Fibroblast of skin of right biceps (primary cell): ENCODE data around the gene ZFHX3.
A peak's percentile ranks its signal among the peaks of the same experiment; 100 is the strongest.

Experiments
- DNase-seq: peaks from one replicate; pipeline ENCODE4 v3.0.0-alpha.2; 2013

The ZFHX3 gene

GRCh38 chr16:73037331-73037745, 10.6 kb downstream of the ZFHX3 start:
- no peak for DNase-seq

- DNase-seq: peak; percentile 38
These were observed 11.7 kb downstream of the ZFHX3 start for GRCh38 chr16:73036074-73036826.

- no peak for DNase-seq
These were observed 13.6 kb downstream of the ZFHX3 start for GRCh38 chr16:73034374-73034773.

DNA sequence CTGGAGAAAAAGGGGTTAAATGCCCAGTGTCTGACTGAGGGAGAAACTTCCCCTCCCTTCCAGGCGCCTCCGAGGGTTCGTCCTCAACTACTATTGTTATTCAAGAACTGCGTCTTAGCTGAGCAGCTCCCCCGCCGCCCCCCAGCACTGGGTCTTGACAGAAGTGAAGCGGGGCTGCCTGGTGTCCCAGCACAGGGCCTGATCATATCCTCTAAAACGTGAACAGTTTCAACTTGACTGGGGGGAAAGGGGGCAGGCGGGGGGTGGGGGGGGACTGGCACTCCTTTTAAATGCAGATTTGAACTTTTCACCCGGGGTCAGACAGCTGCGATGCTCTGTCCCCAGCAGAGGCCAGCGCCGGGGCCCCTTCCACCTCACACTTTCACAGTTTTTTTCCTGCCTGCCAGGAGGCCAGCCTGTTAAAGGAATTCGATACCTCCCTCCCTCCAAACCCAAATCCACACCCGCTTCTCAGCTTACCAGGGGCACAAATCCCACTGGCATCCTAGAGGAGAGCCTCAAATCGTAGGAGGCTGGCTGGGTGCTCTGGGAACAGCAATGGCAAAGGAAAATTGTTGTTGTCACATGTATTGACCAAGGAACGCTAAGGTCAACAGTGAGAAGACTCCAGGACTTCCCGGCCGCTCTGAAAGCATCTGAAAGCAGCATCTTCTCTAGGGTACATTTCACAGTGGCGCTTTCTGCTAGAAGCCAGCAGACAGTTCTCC, 14.5 kb downstream of the ZFHX3 start:
- no peak for DNase-seq

DNA sequence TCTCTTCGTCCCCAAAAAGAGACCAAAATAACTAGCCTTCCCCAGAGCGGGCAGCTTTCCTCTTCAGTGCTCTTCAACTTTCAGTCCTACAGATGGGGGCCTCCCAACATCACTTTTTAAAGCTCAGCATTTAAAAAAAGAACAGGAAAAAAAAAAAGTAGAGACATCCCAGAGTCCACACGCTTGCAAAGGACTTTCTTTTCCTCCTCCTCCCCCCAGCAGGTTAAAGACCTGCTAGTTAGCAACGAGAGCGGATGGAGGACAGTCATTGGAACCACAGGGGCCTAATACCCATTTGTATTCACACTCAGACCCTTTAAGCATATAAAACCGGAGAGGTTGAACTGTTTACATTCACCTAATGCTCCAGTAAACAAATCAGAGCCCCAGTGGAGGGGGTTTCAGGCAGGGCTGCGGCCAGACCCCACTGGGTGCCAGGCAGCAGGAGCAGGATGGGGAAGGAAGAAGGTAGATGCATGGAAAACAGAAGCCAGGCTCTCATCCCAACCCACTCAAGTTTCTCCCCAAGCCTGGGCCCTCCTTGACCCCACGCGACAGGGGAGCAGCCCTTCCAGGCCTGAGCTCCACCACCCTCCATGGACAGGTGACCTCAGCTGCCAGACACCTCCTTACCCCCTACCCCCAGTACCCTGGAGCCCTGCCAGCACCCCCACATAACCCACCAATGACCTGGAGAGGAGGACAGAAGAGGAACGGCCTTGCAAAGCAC, 15.2 kb downstream of the ZFHX3 start:
- DNase-seq: no peak

DNA sequence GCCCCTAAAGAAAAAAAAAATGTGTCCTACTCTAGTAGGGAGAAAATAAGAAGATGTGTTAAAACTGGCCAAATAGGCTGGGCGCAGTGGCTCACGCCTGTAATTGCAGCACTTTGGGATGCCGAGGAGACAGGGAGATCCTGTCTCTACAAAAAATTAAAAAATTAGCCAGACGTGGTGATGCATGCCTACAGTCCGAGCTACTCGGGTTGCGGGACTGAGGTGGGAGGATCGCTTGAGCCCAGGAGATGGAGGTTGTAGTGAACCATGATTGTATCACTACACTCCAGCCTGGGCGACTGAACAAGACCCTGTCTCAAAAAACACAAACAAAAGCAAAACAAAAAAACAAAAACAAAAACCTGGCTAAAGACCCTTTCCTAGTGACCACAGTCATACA, 15.9 kb downstream of the ZFHX3 start:
- DNase-seq: no peak

- peak; percentile 21 for DNase-seq
These were observed 16.6 kb downstream of the ZFHX3 start for GRCh38 chr16:73031155-73031866.

DNA sequence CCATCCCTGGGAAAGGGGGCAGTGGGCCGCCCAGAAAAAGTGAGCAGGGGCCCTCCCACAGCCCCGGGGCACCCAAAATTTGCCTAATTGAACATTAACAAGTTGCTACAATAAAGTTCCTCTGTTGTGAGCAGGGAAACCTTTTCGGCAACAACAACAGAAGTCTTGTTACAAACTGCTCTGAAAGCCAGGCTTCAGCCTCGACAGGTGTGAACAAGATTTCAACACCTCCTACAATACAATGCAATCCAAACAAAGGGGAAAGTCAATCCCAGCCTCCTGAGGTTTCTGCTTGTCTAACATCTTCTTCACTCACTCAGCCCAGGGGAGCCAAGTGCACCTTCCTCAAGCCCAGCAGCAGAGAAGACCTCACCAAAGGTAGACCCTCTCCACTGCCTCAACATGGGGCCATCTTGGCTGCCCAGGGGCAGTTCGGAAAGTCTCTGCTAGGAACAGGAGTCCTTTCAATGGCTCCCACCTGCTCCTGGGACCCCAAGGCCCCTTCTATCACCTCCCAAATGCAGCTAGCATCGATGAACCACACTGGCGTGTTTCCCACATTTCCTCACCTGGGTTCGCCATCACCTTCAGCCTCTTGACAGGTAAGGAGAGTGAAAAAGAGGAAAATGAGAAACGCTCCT, 19.1 kb downstream of the ZFHX3 start:
- no peak for DNase-seq

DNA sequence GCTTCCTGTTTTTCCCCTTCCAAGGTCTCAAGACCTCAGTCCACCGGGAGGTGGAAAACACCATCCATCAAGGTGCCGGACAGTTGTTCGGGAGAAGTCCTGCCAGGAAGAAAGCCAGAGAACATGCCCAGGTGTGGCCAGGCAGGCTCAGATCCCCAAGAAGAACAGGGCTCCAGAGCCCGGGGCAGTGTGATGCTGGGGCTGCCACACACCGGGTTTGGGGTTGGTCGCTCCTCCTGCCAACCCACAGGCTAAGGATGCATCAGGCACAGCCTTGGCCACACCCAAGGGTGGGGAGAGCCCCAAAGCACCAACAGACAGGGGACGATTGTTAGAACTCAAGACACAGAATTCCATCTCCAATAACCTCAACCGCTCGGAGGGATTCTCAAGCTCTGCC, 19.7 kb downstream of the ZFHX3 start:
- no peak for DNase-seq

DNA sequence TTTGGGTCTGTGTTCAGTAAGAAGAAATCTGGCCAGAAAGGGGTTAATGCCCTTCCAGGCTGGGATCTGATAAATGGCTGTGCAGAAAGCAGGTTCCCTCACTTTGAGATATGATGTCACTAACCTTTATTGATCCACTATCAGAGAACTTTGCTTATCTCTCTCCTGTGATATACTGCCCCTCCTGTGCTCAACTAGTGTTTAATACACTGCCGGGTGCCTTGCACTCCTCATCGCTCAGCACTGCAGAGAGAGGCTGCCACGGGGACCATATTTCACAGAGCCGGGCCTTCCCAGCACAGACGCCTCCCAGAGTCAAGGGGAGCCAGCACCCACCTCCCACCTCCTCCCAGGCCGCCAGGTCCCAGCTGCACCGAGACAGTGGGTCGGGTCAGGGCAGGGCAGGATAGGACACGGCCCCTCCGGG, 20.2 kb downstream of the ZFHX3 start:
- no peak for DNase-seq

GRCh38 chr16:73026754-73027684, 20.9 kb downstream of the ZFHX3 start:
- DNase-seq: no peak

DNA sequence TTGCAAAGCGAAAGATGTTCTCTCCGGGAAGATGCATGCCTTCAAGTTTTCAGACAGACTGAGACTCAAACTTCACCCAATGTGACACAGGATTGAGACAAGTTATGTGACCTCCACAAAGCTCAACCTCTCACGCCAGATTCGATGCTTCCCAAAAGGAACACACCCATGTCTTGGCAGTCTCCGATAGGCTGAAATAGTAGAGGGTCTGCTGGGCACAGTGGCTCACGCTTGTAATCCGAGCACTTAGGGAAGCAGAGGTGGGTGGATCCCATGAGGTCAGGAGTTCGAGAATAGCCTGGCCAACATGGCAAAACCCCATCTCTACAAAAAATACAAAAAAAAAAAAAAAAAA, 22.1 kb downstream of the ZFHX3 start:
- no peak for DNase-seq

GRCh38 chr16:73025151-73025855, 22.6 kb downstream of the ZFHX3 start:
- peak; percentile 53 for DNase-seq

DNA sequence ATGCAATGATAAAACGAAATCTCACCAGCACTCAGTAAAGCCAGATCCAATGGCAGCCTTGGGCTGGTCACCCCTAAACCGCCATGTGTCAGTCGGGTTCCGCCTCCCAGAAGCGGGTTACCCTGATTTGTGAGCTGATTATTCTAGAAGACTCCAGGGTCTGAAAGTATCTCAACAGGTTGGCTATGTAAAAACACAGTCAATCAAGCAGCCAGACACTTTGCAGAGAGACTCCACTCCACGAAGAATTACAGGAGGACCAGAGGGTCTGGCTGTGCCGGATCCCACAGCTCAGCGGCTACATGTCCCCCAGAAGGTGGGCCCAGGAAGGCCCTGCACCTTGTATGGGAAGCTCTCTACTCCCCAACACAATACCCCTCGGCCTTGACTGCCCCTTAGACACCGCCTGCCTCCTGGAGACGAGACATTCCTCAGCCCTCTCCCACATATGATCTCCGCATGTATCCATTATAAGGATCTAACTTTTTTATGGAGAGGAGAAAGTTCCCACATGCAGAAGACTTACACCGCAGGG, 23.3 kb downstream of the ZFHX3 start:
- no peak for DNase-seq

- no peak for DNase-seq
These were observed 24.0 kb downstream of the ZFHX3 start for GRCh38 chr16:73023752-73024570.

DNA sequence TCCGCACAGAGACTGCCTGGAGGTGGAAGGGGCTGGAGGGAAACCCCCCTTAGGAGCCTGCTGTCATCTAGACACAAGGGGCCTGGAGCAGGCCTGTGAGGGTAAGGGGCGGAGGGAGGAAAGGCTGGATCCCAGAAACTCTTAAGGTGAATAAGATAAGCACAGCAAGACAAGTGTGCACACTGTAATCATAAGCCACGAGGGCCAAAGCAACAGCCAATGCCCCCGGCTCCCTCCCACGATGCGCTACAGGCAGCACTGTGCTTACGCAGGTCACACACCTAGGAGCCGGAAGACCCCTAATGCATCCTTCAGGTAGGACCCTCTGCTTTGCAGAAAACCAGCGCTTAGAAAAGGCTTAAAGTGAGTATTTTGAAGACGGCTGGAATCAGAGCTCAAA, 24.6 kb downstream of the ZFHX3 start:
- DNase-seq: no peak

- DNase-seq: no peak
These were observed 25.4 kb downstream of the ZFHX3 start for GRCh38 chr16:73022534-73022933.

DNA sequence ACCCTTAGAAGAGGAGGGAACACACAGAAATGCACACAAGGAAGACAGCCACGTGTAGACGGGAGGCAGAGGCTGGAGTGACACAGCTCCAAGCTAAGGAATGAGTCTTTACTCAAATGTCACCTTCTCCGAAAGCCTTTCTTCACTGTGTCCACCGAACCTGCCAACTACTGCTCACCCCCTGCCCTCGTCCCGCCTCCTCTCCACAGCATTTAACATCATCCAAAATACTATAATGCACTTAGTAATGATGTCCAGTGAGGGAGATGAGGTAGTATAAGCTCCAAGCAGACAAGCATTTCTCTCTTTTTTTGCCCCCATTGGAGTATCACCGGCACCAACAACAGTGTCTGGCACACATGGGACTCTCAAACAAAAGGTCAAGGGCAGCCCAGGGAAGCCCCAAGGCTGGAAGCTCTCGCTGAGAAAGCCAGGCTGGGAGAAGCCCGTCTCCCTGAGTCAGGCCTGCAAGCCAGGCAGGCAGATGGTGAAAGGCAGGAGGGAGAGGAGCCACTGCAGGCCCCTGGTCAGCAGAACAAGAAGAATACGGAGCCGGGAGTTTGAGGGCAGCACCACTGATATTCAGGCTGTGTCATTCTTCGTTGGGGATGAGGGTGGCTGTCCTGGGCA, 25.9 kb downstream of the ZFHX3 start:
- no peak for DNase-seq

GRCh38 chr16:73020409-73020884, 27.5 kb downstream of the ZFHX3 start:
- DNase-seq: peak; percentile 92
